ENCODE measurements around the gene ATG3. TPM values are rescaled to one million over a fixed set of nuclear protein-coding genes. Genes with fewer than 3 reads are reported as not detected.

ATG3 gene
- total RNA-seq, 1 donor from 2014 or later: 58.5 TPM

GRCh38 chr3:112514527-112515128, 47.1 kb downstream of the ATG3 start:
- H3K4me3 ChIP-seq (ENCODE audit: low read depth, low read length): no peak overlapping the region
- DNase-seq (ENCODE audit: low read depth): peak; percentile 33
- no peak for TF ChIP-seq CTCF (conservative IDR thresholded peaks at IDR 0.05; ENCODE audit: low read depth, low read length)

- no peak for DNase-seq (ENCODE audit: low read depth)
- TF ChIP-seq CTCF (conservative IDR thresholded peaks at IDR 0.05; ENCODE audit: low read depth, low read length): no peak
Observed at GRCh38 chr3:112512320-112512719, 49.4 kb downstream of the ATG3 start.

GRCh38 chr3:112508860-112509259, 52.9 kb downstream of the ATG3 start:
- H3K4me3 ChIP-seq (ENCODE audit: low read depth, low read length): no peak overlapping the region
- DNase-seq (ENCODE audit: low read depth): no peak
- no peak for TF ChIP-seq CTCF (conservative IDR thresholded peaks at IDR 0.05; ENCODE audit: low read depth, low read length)

More at GRCh38 chr3:112512320-112512719, 49.4 kb downstream of the ATG3 start:
- H3K4me3 ChIP-seq (ENCODE audit: low read depth, low read length): no peak overlapping the region

GRCh38 chr3:112508261-112508660, 53.5 kb downstream of the ATG3 start:
- no peak for TF ChIP-seq CTCF (conservative IDR thresholded peaks at IDR 0.05; ENCODE audit: low read depth, low read length)
- no peak overlapping the region for H3K4me3 ChIP-seq (ENCODE audit: low read depth, low read length)
- DNase-seq (ENCODE audit: low read depth): no peak

GRCh38 chr3:112505907-112506306, 55.9 kb downstream of the ATG3 start:
- no peak for TF ChIP-seq CTCF (conservative IDR thresholded peaks at IDR 0.05; ENCODE audit: low read depth, low read length)
- DNase-seq (ENCODE audit: low read depth): no peak
- no peak overlapping the region for H3K4me3 ChIP-seq (ENCODE audit: low read depth, low read length)

GRCh38 chr3:112504123-112504522, 57.6 kb downstream of the ATG3 start:
- no peak overlapping the region for H3K4me3 ChIP-seq (ENCODE audit: low read depth, low read length)
- no peak for TF ChIP-seq CTCF (conservative IDR thresholded peaks at IDR 0.05; ENCODE audit: low read depth, low read length)
- no peak for DNase-seq (ENCODE audit: low read depth)

- TF ChIP-seq CTCF (conservative IDR thresholded peaks at IDR 0.05; ENCODE audit: low read depth, low read length): no peak
- no peak overlapping the region for H3K4me3 ChIP-seq (ENCODE audit: low read depth, low read length)
- no peak for DNase-seq (ENCODE audit: low read depth)
Observed at GRCh38 chr3:112503304-112503972, 58.3 kb downstream of the ATG3 start.

Measured in epithelial cell of proximal tubule (primary cell).